Activated naive CD4-positive, alpha-beta T cell treated with Interleukin-2 at 50 U/mL for 16 hours (primary cell): ENCODE results near the gene CHD9.
A peak's percentile ranks its signal among the peaks of the same experiment; 100 is the strongest.
"Not testable (repeated sequence)": the region's sequence is repeated elsewhere in the genome, so short reads cannot be mapped to it uniquely, and the experiment has no call there.

Experiments used
- DNase-seq: peaks from one replicate; pipeline ENCODE4 v3.0.0-alpha.2; 2020

CHD9 gene, protein sequence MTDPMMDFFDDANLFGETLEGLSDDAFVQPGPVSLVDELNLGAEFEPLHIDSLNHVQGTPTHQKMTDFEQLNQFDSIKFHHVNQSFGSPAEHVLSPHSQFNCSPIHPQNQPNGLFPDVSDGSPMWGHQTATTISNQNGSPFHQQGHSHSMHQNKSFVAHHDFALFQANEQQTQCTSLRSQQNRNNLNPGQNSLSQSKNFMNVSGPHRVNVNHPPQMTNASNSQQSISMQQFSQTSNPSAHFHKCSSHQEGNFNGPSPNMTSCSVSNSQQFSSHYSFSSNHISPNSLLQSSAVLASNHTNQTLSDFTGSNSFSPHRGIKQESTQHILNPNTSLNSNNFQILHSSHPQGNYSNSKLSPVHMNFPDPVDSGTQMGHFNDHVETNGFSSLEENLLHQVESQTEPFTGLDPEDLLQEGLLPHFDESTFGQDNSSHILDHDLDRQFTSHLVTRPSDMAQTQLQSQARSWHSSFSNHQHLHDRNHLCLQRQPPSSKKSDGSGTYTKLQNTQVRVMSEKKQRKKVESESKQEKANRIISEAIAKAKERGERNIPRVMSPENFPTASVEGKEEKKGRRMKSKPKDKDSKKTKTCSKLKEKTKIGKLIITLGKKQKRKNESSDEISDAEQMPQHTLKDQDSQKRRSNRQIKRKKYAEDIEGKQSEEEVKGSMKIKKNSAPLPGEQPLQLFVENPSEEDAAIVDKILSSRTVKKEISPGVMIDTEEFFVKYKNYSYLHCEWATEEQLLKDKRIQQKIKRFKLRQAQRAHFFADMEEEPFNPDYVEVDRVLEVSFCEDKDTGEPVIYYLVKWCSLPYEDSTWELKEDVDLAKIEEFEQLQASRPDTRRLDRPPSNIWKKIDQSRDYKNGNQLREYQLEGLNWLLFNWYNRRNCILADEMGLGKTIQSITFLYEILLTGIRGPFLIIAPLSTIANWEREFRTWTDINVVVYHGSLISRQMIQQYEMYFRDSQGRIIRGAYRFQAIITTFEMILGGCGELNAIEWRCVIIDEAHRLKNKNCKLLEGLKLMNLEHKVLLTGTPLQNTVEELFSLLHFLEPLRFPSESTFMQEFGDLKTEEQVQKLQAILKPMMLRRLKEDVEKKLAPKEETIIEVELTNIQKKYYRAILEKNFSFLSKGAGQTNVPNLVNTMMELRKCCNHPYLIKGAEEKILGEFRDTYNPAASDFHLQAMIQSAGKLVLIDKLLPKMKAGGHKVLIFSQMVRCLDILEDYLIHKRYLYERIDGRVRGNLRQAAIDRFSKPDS (N-terminal part only)

DNA sequence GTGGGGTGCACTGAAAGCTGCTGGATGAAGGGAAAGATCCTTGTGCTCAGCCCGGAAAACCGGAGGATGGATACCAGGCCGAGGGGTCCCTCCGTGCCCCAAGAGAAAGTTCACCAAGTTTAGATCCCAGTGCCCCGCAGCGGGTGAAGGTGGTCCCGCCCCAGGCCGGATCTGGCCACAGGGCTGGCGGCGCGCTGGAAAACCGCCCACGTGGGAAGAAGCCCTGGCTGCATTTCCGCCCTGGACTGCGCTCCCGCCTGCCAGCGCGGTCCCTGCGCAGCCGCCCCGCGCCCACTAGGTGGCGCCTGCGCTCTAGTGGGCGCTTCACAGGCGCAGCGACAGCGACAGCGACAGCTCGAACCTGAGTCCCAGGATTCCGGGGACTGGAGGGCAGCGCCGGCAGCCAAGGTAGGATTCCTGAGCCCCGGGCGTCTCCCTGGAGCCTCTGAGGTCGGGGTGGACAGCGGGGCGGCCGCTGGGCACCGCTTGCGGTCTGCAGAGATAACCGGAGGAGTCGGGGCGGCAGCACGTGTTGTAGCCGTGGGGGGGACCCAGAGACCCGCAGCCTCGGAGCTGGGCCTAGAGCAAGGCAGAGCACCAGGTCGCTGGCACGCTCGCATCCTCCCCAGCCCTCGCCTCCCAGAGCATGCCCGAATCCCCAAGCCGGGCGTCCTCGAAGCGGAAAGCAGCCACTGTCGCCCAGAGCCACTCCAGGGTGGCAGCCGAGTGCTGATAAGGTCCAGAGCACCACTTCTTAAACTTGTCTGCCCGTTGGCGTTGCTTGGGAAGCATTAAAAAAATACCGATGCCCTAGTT lies at the start of gene CHD9:
CHD9 (plus strand) TSS at position 322 of the 816 bp plus-strand sequence. CDS start 101,099 bp downstream, outside the sequence.
- peak; percentile 75 for DNase-seq

DNA sequence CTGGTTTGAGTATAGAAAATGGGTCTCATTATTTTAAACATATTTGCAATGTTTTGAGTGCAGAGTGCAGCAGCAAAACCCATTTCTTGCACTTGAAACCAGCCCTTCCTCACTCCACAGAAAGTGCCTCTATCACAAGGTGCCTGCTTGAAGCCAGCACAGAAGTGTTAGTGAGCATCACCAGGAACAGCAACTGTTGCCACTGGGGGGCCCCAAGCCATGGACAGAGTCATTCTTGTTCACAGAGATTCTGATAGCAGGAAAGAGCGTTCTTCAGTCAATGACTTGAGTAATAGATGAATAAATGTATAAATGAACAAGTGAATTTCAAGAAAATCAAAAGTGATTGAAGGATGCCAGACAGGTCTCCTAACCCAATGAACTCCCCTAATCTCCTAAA lies 47.7 kb upstream of the CHD9 start:
- no peak for DNase-seq

- no peak for DNase-seq
Observed at GRCh38 chr16:53014287-53014686, 40.5 kb upstream of the CHD9 start.

DNA sequence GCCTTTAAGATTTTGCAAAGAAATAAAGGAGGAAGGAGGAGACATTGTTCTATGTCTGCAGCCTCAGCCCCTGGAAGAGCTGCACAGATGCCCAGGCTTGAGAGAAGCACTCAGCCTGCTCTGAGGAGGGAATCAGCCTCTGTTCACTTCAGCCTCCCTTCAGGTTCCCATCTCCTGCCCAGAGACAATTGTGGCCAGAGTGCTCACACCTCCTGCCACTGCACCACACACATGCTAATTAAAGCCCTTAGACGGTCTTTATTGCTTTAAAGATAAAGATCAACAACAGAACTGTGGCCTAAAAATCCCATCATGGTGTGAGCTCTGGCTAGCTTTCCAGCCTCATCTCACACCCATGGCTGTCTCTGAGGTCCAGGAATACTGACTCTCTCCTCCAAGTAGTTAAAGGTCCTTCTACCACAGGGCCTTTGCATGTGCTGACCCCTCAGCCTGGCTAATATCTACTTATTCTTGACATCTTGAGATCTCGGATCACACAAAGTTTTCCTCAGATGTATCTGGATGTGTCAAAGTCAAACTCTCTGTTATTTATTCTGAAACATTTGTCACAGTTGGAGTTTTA lies 35.9 kb upstream of the CHD9 start:
- no peak for DNase-seq

- no peak for DNase-seq
Observed at GRCh38 chr16:53022374-53022773, 32.4 kb upstream of the CHD9 start.

- no peak for DNase-seq
Observed at GRCh38 chr16:53024045-53024444, 30.7 kb upstream of the CHD9 start.

DNA sequence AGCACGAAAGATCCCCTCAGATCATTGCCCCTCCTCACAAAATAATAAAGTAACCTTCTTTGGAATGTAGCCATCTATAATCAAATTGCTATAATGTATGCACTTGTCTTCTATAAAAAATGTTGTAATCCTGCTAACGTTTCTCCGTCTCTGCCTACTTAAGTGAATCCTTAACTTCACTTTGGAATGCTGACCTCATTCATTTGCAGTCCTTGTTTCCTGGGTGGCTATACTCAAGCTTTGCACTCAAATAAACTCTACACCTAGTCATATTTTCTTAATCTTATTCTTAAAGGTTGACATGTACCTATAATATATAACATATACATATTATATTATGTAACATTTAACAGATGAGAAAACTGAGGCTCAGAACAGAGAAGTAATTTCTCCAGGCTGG lies 24.8 kb upstream of the CHD9 start:
- no peak for DNase-seq

DNA sequence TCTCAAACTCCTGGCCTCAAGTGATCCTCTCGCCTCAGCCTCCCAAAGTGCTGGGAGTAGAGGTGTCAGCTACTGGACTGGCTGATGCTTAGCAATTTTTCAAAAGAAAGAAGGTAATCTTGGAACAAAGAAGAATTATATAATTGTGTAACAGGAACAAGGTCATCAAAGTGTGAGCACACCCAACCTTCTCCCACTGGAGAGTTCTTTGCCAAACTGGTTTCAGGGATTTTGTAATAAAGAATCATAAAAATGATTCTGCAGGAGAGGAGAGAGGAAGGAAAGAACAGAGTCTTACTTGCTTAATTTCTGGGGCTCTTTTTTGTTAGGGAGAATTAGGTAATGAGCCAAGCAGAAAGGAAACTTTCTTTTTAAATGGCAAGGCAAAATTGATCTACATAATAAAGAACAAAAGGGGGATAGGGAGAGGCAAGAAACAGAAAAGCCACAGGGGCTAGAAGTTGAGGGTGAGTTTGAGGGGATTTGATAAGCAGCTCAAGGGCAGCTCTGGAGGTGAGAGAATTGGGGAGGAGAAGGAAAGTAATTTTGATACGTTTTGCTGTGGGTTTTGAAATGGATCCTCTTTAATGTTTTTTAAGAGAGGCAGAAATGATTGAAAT lies 23.4 kb upstream of the CHD9 start:
- DNase-seq: no peak

DNA sequence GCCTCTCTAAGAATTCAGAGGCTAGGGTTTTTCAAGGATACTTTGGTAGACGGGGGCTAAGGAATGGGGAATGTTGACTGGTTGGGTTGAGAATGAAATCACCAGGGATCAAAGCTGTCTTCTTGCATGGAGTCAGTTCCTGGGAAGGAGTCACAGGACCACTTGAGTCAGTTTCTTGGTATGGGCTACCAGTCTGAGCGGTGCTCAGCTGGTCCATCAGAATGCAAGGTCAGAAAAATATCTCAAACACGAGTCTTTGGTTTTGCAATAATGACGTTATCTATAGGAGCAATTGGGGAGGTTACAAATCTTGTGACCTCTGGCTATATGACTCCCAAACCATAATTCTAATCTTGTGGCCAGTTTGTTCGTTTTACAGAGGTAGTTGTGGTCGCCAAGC lies 20.5 kb upstream of the CHD9 start:
- DNase-seq: no peak

GRCh38 chr16:53035176-53035942 lies 19.4 kb upstream of the CHD9 start:
- DNase-seq: no peak

- DNase-seq: no peak
Observed at GRCh38 chr16:53036066-53036465, 18.7 kb upstream of the CHD9 start.

DNA sequence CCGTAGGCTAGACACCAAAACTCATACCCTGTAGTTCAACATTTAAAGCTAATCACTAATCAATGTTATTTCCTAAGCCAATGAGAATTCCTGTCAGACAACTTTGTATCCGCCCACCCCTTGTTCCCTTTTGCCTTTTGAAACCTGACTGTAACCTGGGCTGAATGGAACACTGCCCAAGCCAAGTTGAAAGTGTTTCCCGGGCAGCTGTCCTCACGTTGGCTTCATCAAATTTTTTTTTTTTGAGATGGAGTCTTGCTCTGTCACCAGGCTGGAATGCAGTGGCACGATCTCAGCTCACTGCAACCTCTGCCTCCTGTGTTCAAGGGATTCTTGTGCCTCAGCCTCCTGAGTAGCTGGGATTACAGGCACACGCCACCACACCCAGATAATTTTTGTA lies 18.1 kb upstream of the CHD9 start:
- not testable (repeated sequence) for DNase-seq

- no peak for DNase-seq
Observed at GRCh38 chr16:53040788-53041187, 14.0 kb upstream of the CHD9 start.

- no peak for DNase-seq
Observed at GRCh38 chr16:53041320-53042051, 13.3 kb upstream of the CHD9 start.

DNA sequence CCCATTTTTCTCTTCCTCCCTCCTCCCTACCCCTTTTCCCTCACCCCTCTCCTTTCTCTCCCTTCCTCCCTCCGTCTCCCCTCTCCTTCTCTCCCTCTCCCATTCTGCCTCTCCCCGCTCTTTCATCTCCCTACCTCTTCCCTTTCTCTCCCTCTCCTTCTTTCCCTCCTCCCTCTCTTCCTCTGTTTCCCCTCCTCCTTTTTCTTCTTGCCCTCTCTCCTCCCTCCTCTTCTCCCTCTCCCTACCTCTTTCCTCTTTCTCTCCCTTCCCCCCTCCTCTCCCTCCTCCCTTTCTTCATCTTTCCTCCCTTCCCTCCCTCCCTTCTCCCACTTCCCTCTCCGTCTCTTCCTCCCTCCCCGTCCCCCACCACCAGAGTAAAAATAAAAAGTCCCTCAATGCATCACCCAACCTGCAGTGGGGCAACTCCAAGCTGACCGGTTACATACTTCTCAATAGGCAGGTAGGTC lies 12.5 kb upstream of the CHD9 start:
- DNase-seq: no peak

- DNase-seq: no peak
Observed at GRCh38 chr16:53043428-53043831, 11.4 kb upstream of the CHD9 start.

DNA sequence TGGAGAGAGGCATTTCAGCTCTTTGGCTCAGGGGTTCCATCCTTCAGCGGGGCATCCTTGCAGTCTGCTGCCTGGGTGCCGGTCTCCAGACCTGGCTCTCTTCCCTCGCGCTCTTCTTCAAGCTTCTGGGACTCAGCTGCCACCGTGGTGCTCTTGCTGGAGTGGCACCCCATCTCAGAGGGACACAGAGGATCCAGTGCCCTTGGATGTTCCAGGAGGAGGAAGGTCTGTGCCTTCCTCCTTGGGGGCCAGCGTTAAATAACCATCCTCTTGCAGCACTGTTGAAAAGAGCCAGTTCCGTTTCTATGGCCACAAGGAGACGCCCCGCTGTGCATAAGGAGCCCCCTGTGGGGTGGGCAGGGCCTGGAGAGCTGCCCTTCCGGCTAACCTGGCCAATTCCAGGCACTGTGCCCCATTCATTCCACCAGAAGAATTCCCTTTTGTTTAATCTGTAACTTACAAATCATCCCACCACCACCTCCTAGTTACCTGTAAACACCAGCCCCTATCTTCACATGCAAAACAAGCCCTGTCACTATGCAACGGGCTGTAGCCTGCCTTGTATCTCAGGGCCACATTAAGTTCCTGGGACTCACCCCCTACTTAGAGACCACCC lies 10.7 kb upstream of the CHD9 start:
- no peak for DNase-seq

DNA sequence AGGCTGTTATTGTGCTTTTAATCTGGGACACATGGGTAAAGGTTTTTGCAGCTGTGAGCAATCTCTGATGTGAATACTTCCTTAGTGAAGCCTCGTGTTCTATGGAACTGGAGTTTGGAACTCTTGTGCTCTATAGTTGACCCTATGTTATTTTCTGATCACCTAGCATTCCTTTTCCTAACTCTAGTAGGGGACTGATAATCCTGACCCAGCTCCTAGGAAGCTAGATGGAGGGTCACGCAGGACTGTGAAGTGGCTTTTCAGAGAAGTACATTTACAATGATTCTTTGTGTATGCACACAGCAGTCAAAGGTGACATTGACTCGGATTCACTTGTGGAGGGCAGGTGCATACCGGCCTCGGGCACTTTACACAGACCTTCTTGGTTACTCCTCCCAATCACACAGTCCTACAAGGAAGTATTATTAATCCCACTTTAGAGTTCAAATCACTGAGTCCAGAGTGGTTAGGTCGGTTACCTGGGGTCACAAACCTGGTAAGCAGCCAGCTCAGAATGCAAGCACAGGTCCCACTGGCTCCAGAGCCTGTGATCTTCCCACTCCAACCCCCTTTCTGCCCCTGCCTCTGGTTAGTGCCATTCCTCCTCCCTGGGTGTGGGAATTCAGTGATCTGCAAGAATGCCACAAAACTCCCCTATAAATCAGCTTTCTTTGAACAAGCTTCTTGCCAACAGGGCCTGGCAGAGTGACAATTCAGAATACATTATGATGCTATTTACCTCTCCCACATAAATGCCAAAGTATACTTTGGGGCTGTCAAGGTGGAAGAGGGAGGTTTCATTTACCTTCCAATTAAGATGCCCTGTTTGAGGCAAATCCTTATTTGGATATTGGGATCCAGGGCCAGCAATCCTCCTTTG lies 9.2 kb upstream of the CHD9 start:
- DNase-seq: no peak
